Measurements from ENCODE around the gene TET2. TPM values are rescaled to one million over a fixed set of nuclear protein-coding genes. Genes with fewer than 3 reads are reported as not detected.

Gene TET2
- total and polyA plus RNA-seq, 2 donors from 2014 or later: 1.8 to 31.5 TPM

DNA sequence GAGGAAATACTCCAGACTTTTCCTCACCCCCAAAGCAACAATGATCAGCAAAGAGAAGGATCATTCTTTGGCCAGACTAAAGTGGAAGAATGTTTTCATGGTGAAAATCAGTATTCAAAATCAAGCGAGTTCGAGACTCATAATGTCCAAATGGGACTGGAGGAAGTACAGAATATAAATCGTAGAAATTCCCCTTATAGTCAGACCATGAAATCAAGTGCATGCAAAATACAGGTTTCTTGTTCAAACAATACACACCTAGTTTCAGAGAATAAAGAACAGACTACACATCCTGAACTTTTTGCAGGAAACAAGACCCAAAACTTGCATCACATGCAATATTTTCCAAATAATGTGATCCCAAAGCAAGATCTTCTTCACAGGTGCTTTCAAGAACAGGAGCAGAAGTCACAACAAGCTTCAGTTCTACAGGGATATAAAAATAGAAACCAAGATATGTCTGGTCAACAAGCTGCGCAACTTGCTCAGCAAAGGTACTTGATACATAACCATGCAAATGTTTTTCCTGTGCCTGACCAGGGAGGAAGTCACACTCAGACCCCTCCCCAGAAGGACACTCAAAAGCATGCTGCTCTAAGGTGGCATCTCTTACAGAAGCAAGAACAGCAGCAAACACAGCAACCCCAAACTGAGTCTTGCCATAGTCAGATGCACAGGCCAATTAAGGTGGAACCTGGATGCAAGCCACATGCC, 89.7 kb downstream of the TET2 start:
- no peaks in the 10 kb centered on the region for H3K27me3 ChIP-seq (ENCODE audit: control insufficient read depth, insufficient read depth, low read length)
- TF ChIP-seq, protein P1, sequence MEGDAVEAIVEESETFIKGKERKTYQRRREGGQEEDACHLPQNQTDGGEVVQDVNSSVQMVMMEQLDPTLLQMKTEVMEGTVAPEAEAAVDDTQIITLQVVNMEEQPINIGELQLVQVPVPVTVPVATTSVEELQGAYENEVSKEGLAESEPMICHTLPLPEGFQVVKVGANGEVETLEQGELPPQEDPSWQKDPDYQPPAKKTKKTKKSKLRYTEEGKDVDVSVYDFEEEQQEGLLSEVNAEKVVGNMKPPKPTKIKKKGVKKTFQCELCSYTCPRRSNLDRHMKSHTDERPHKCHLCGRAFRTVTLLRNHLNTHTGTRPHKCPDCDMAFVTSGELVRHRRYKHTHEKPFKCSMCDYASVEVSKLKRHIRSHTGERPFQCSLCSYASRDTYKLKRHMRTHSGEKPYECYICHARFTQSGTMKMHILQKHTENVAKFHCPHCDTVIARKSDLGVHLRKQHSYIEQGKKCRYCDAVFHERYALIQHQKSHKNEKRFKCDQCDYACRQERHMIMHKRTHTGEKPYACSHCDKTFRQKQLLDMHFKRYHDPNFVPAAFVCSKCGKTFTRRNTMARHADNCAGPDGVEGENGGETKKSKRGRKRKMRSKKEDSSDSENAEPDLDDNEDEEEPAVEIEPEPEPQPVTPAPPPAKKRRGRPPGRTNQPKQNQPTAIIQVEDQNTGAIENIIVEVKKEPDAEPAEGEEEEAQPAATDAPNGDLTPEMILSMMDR (IDR thresholded peaks at IDR 0.05; ENCODE audit: borderline replicate concordance, extremely low read depth, insufficient read depth): no peak
- no peak overlapping the region for H3K27ac ChIP-seq (ENCODE audit: low read depth in 2 of 2, low read length in 2 of 2)
- DNase-seq (no peak), FAIRE-seq (no peak)
- H3K9ac ChIP-seq (ENCODE audit: low read length in 3 of 3): no peak overlapping the region
- H3K9me3 ChIP-seq (ENCODE audit: control insufficient read depth in 2 of 3, insufficient read depth in 1 of 3, low read length in 3 of 3): no peaks in the 10 kb centered on the region
- no peak overlapping the region for H3K4me3 ChIP-seq (ENCODE audit: low read length in 3 of 3)
- peaks cover 8 to 12% (median 12%) of the 10 kb centered on the region in 3 donors for H3K36me3 ChIP-seq (ENCODE audit: control insufficient read depth in 2 of 3, insufficient read depth in 3 of 3, low read length in 3 of 3)
- intact Hi-C loops (cut with DNase I): no loop called here
- no peaks in the 10 kb centered on the region for H3K4me1 ChIP-seq (ENCODE audit: control insufficient read depth in 2 of 3, insufficient read depth in 2 of 3, low read depth in 1 of 3, low read length in 3 of 3)

DNA sequence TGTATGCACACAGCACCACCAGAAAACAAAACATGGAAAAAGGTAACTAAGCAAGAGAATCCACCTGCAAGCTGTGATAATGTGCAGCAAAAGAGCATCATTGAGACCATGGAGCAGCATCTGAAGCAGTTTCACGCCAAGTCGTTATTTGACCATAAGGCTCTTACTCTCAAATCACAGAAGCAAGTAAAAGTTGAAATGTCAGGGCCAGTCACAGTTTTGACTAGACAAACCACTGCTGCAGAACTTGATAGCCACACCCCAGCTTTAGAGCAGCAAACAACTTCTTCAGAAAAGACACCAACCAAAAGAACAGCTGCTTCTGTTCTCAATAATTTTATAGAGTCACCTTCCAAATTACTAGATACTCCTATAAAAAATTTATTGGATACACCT, 90.2 kb downstream of the TET2 start:
- TF ChIP-seq, protein P1 (IDR thresholded peaks at IDR 0.05; ENCODE audit: borderline replicate concordance, extremely low read depth, insufficient read depth): no peak
- DNase-seq (no peak), FAIRE-seq (no peak)
- Histone ChIP-seq H3K27me3 (ENCODE audit: control insufficient read depth, insufficient read depth, low read length) (no peaks in the 10 kb centered on the region), H3K4me3 (ENCODE audit: low read length in 3 of 3) (no peak overlapping the region), H3K27ac (ENCODE audit: low read depth in 2 of 2, low read length in 2 of 2) (no peak overlapping the region), H3K4me1 (ENCODE audit: control insufficient read depth in 2 of 3, insufficient read depth in 2 of 3, low read depth in 1 of 3, low read length in 3 of 3) (no peaks in the 10 kb centered on the region), H3K9ac (ENCODE audit: low read length in 3 of 3) (no peak overlapping the region), H3K9me3 (ENCODE audit: control insufficient read depth in 2 of 3, insufficient read depth in 1 of 3, low read length in 3 of 3) (no peaks in the 10 kb centered on the region), H3K36me3 (ENCODE audit: control insufficient read depth in 2 of 3, insufficient read depth in 3 of 3, low read length in 3 of 3) (peaks cover 8 to 12% (median 12%) of the 10 kb centered on the region in 3 donors)
- intact Hi-C loops (cut with DNase I): no loop called here

DNA sequence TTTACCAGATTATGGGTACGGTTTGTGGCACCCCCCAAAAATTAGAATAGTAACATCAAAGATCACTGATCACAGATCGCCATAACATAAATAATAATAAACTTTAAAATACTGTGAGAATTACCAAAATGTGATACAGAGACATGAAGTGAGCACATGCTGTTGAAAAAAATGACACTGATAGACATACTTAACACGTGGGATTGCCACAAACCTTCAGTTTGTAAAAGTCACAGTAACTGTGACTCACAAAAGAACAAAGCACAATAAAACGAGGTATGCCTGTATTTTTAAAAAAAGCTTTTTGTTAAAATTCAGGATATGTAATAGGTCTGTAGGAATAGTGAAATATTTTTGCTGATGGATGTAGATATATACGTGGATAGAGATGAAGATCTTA, 93.4 kb downstream of the TET2 start:
- Histone ChIP-seq H3K9me3 (ENCODE audit: control insufficient read depth in 2 of 3, insufficient read depth in 1 of 3, low read length in 3 of 3) (no peaks in the 10 kb centered on the region), H3K9ac (ENCODE audit: low read length in 3 of 3) (no peak overlapping the region), H3K27me3 (ENCODE audit: control insufficient read depth, insufficient read depth, low read length) (no peaks in the 10 kb centered on the region), H3K27ac (ENCODE audit: low read depth in 2 of 2, low read length in 2 of 2) (no peak overlapping the region), H3K4me3 (ENCODE audit: low read length in 3 of 3) (no peak overlapping the region), H3K4me1 (ENCODE audit: control insufficient read depth in 2 of 3, insufficient read depth in 2 of 3, low read depth in 1 of 3, low read length in 3 of 3) (no peaks in the 10 kb centered on the region), H3K36me3 (ENCODE audit: control insufficient read depth in 2 of 3, insufficient read depth in 3 of 3, low read length in 3 of 3) (peaks cover 6 to 8% (median 7%) of the 10 kb centered on the region in 3 donors)
- TF ChIP-seq, protein P1 (IDR thresholded peaks at IDR 0.05; ENCODE audit: borderline replicate concordance, extremely low read depth, insufficient read depth): no peak
- intact Hi-C loops (cut with DNase I): no loop called here
- FAIRE-seq (no peak), DNase-seq (no peak)
